Measurements from ENCODE around the gene UMOD. TPM values are rescaled to one million over a fixed set of nuclear protein-coding genes. Genes with fewer than 3 reads are reported as not detected.
"Not testable (repeated sequence)": the region's sequence is repeated elsewhere in the genome, so short reads cannot be mapped to it uniquely, and the experiment has no call there.

Gene UMOD
- total RNA-seq, 6 donors from 2014 or later, result not detected

- no peaks in the 10 kb centered on the region for H3K36me3 ChIP-seq
- 56 to 67% methylated on average over 8 of the region's 8 CpGs for WGBS, 2 donors
- ATAC-seq (ENCODE audit: low FRiP score in 2 of 2), result no peak
- H3K4me3 ChIP-seq, result no peak overlapping the region
- DNase-seq, result no peak
- H3K4me1 ChIP-seq, result no peaks in the 10 kb centered on the region
- H3K27me3 ChIP-seq, result no peaks in the 10 kb centered on the region
- H3K27ac ChIP-seq, result no peak overlapping the region
- no peak for TF ChIP-seq POLR2A (IDR thresholded peaks at IDR 0.05)
- no peak for TF ChIP-seq POLR2AphosphoS5 (IDR thresholded peaks at IDR 0.05)
- no peak for TF ChIP-seq EP300 (IDR thresholded peaks at IDR 0.05)
- TF ChIP-seq CTCF (IDR thresholded peaks at IDR 0.05), result no peak
- no peaks in the 10 kb centered on the region for H3K9me3 ChIP-seq
Observed at GRCh38 chr16:20317117-20317516, 35.4 kb downstream of the UMOD start.

GRCh38 chr16:20316715-20317114 lies 35.8 kb downstream of the UMOD start:
- no peak overlapping the region for H3K4me3 ChIP-seq
- H3K4me1 ChIP-seq, result no peaks in the 10 kb centered on the region
- WGBS, 2 donors, result 58 to 65% methylated on average over 5 of the region's 5 CpGs
- ATAC-seq (ENCODE audit: low FRiP score in 2 of 2) (no peak), DNase-seq (no peak)
- H3K36me3 ChIP-seq, result no peaks in the 10 kb centered on the region
- H3K9me3 ChIP-seq, result no peaks in the 10 kb centered on the region
- TF ChIP-seq EP300 (IDR thresholded peaks at IDR 0.05) (no peak), CTCF (IDR thresholded peaks at IDR 0.05) (no peak), POLR2A (IDR thresholded peaks at IDR 0.05) (no peak), POLR2AphosphoS5 (IDR thresholded peaks at IDR 0.05) (no peak)
- H3K27ac ChIP-seq, result no peak overlapping the region
- no peaks in the 10 kb centered on the region for H3K27me3 ChIP-seq

- TF ChIP-seq POLR2AphosphoS5 (IDR thresholded peaks at IDR 0.05), result no peak
- no peak for TF ChIP-seq POLR2A (IDR thresholded peaks at IDR 0.05)
- TF ChIP-seq CTCF (IDR thresholded peaks at IDR 0.05), result no peak
- no peak for TF ChIP-seq EP300 (IDR thresholded peaks at IDR 0.05)
- no peak for DNase-seq
- Histone ChIP-seq H3K27me3 (no peaks in the 10 kb centered on the region), H3K36me3 (no peaks in the 10 kb centered on the region), H3K27ac (no peak overlapping the region), H3K4me1 (no peaks in the 10 kb centered on the region), H3K4me3 (no peak overlapping the region), H3K9me3 (no peaks in the 10 kb centered on the region)
- no peak for ATAC-seq (ENCODE audit: low FRiP score in 2 of 2)
- WGBS, 2 donors, result 96 to 98% methylated on average over 6 of the region's 6 CpGs
Observed at GRCh38 chr16:20315764-20316163, 36.8 kb downstream of the UMOD start.

- no peak overlapping the region for H3K4me3 ChIP-seq
- no peaks in the 10 kb centered on the region for H3K27me3 ChIP-seq
- DNase-seq (no peak), ATAC-seq (ENCODE audit: low FRiP score in 2 of 2) (no peak)
- H3K36me3 ChIP-seq, result no peaks in the 10 kb centered on the region
- 85 to 94% methylated on average over 3 of the region's 3 CpGs for WGBS, 2 donors
- no peak overlapping the region for H3K27ac ChIP-seq
- H3K4me1 ChIP-seq, result no peaks in the 10 kb centered on the region
- TF ChIP-seq EP300 (IDR thresholded peaks at IDR 0.05) (no peak), CTCF (IDR thresholded peaks at IDR 0.05) (no peak), POLR2A (IDR thresholded peaks at IDR 0.05) (no peak), POLR2AphosphoS5 (IDR thresholded peaks at IDR 0.05) (no peak)
- no peaks in the 10 kb centered on the region for H3K9me3 ChIP-seq
Observed at GRCh38 chr16:20314575-20314974, 37.9 kb downstream of the UMOD start.

- H3K4me3 ChIP-seq, result no peak overlapping the region
- no peaks in the 10 kb centered on the region for H3K4me1 ChIP-seq
- no peaks in the 10 kb centered on the region for H3K9me3 ChIP-seq
- no peak for TF ChIP-seq POLR2AphosphoS5 (IDR thresholded peaks at IDR 0.05)
- TF ChIP-seq POLR2A (IDR thresholded peaks at IDR 0.05), result no peak
- TF ChIP-seq EP300 (IDR thresholded peaks at IDR 0.05), result no peak
- TF ChIP-seq CTCF (IDR thresholded peaks at IDR 0.05), result no peak
- no peak for DNase-seq
- no peak for ATAC-seq (ENCODE audit: low FRiP score in 2 of 2)
- H3K36me3 ChIP-seq, result no peaks in the 10 kb centered on the region
- H3K27ac ChIP-seq, result no peak overlapping the region
- 91 to 99% methylated on average over 2 to 3 of the region's 3 CpGs for WGBS, 2 donors
- no peaks in the 10 kb centered on the region for H3K27me3 ChIP-seq
Observed at GRCh38 chr16:20313741-20314140, 38.8 kb downstream of the UMOD start.

- H3K4me3 ChIP-seq, H3K9me3 ChIP-seq: not testable (repeated sequence)
- WGBS, 2 donors, result 93 to 94% methylated on average over 6 to 7 of the region's 7 CpGs
Observed at GRCh38 chr16:20312536-20313095, 39.9 kb downstream of the UMOD start.

More at GRCh38 chr16:20312536-20313095, 39.9 kb downstream of the UMOD start:
- not testable (repeated sequence) for ATAC-seq (ENCODE audit: low FRiP score in 2 of 2); H3K4me1 ChIP-seq; H3K27me3 ChIP-seq; H3K27ac ChIP-seq; DNase-seq; H3K36me3 ChIP-seq

All from upper lobe of left lung (tissue), 6 donors.